HepG2 (cell line): ENCODE measurements around the gene TFB1M.

Experiments used
- CBX2 ChIP-seq, 2 experiments: fragments of 200-600 bp in 1 of 2; sonication (generic); formaldehyde crosslinking in 1 of 2; IDR thresholded peaks; 2 replicates each; pipeline versions ENCODE4 v1.7.0 to v1.8.1; 2018 to 2022; ENCODE audit warnings: low read depth in 2 of 2, low read length in 1 of 2, mild to moderate bottlenecking in 1 of 2, missing genetic modification reagents in 1 of 2
- MAFK ChIP-seq, 2 experiments: IDR thresholded peaks in 1 of 2; conservative IDR thresholded peaks in 1 of 2; 2 replicates each; pipeline ENCODE4 v1.6.1; 2011; ENCODE audit warnings: improper control_type of control experiment in 2 of 2, low read length in 2 of 2
- POLR2A ChIP-seq, 2 experiments: IDR thresholded peaks; 2 replicates each; pipeline ENCODE4 v1.6.1; 2011; ENCODE audit warnings: low read depth in 2 of 2, low read length in 2 of 2, mild to moderate bottlenecking in 1 of 2, moderate library complexity in 1 of 2; ENCODE audit not compliant: insufficient read depth in 1 of 2
- SMARCC2 ChIP-seq: fragments of 450-650 bp; IDR thresholded peaks from 2 replicates; pipeline ENCODE4 v1.6.1; 2017; ENCODE audit warnings: antibody characterized with exemption, mild to moderate bottlenecking
- SMC3 ChIP-seq: IDR thresholded peaks from 2 replicates; pipeline ENCODE4 v1.6.1; 2011; ENCODE audit warnings: low read length, improper control_type of control experiment
- ZC3H4 ChIP-seq: sonication (generic); formaldehyde crosslinking; IDR thresholded peaks from 2 replicates; pipeline ENCODE4 v1.4.0; 2020; ENCODE audit warnings: missing genetic modification reagents, borderline replicate concordance
- ZIK1 ChIP-seq: sonication (generic); formaldehyde crosslinking; IDR thresholded peaks from 2 replicates; pipeline ENCODE4 v1.5.0; 2020; ENCODE audit warnings: mild to moderate bottlenecking, low read depth, missing genetic modification reagents, borderline replicate concordance
- ZNF326 ChIP-seq: sonication (generic); formaldehyde crosslinking; IDR thresholded peaks from 2 replicates; pipeline ENCODE4 v1.4.0; 2020; ENCODE audit warnings: missing genetic modification reagents, borderline replicate concordance
- TF ChIP-seq, protein P1 (sequence below): sonication (generic); formaldehyde crosslinking; IDR thresholded peaks from 2 replicates; pipeline ENCODE4 v1.5.0; 2020; ENCODE audit warnings: mild to moderate bottlenecking, missing genetic modification reagents, moderate library complexity
- TF ChIP-seq, protein P2 (sequence below): sonication (generic); formaldehyde crosslinking; IDR thresholded peaks from 2 replicates; pipeline ENCODE4 v1.4.0; 2020; ENCODE audit warnings: missing genetic modification reagents
- TF ChIP-seq, protein P3 (sequence below): sonication (generic); formaldehyde crosslinking; IDR thresholded peaks from 2 replicates; pipeline ENCODE4 v1.4.0; 2020; ENCODE audit warnings: missing genetic modification reagents, borderline replicate concordance
- TF ChIP-seq, protein P4 (sequence below): IDR thresholded peaks from 2 replicates; pipeline ENCODE4 v1.6.1; 2012; ENCODE audit warnings: inconsistent platforms

DNA sequence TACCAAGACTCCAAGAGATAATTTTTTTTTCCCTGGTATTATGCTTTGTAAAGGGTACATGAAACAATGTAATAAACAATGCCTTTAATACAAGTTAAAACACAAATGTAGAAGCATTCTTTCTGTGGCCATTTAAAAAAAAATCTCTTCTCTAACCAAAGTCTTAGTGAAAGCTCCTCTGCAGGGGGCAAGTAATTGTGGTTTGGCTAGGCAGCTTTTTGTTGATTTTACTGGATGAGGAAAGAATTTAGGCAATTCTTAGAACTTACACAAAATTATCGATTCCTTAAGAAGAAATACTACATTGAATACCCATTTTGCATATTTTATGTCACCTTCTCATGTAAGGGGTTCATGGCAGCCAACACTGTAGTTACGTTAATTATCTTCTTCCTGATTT lies 12.4 kb downstream of the TFB1M start:
- TF ChIP-seq SMC3 = no peak
- TF ChIP-seq, protein P1, sequence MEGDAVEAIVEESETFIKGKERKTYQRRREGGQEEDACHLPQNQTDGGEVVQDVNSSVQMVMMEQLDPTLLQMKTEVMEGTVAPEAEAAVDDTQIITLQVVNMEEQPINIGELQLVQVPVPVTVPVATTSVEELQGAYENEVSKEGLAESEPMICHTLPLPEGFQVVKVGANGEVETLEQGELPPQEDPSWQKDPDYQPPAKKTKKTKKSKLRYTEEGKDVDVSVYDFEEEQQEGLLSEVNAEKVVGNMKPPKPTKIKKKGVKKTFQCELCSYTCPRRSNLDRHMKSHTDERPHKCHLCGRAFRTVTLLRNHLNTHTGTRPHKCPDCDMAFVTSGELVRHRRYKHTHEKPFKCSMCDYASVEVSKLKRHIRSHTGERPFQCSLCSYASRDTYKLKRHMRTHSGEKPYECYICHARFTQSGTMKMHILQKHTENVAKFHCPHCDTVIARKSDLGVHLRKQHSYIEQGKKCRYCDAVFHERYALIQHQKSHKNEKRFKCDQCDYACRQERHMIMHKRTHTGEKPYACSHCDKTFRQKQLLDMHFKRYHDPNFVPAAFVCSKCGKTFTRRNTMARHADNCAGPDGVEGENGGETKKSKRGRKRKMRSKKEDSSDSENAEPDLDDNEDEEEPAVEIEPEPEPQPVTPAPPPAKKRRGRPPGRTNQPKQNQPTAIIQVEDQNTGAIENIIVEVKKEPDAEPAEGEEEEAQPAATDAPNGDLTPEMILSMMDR (CRISPR knock-in tag) = no peak
- no peak for TF ChIP-seq ZNF326 (CRISPR knock-in tag)
- TF ChIP-seq CBX2 (IDR thresholded peaks at IDR 0.05; ENCODE audit: low read depth, low read length) = no peak
- TF ChIP-seq CBX2 (CRISPR knock-in tag; IDR thresholded peaks at IDR 0.05; ENCODE audit: low read depth) = no peak
- TF ChIP-seq ZC3H4 (CRISPR knock-in tag) = no peak
- TF ChIP-seq, protein P2, sequence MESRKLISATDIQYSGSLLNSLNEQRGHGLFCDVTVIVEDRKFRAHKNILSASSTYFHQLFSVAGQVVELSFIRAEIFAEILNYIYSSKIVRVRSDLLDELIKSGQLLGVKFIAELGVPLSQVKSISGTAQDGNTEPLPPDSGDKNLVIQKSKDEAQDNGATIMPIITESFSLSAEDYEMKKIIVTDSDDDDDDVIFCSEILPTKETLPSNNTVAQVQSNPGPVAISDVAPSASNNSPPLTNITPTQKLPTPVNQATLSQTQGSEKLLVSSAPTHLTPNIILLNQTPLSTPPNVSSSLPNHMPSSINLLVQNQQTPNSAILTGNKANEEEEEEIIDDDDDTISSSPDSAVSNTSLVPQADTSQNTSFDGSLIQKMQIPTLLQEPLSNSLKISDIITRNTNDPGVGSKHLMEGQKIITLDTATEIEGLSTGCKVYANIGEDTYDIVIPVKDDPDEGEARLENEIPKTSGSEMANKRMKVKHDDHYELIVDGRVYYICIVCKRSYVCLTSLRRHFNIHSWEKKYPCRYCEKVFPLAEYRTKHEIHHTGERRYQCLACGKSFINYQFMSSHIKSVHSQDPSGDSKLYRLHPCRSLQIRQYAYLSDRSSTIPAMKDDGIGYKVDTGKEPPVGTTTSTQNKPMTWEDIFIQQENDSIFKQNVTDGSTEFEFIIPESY (CRISPR knock-in tag) = no peak
- TF ChIP-seq, protein P3, sequence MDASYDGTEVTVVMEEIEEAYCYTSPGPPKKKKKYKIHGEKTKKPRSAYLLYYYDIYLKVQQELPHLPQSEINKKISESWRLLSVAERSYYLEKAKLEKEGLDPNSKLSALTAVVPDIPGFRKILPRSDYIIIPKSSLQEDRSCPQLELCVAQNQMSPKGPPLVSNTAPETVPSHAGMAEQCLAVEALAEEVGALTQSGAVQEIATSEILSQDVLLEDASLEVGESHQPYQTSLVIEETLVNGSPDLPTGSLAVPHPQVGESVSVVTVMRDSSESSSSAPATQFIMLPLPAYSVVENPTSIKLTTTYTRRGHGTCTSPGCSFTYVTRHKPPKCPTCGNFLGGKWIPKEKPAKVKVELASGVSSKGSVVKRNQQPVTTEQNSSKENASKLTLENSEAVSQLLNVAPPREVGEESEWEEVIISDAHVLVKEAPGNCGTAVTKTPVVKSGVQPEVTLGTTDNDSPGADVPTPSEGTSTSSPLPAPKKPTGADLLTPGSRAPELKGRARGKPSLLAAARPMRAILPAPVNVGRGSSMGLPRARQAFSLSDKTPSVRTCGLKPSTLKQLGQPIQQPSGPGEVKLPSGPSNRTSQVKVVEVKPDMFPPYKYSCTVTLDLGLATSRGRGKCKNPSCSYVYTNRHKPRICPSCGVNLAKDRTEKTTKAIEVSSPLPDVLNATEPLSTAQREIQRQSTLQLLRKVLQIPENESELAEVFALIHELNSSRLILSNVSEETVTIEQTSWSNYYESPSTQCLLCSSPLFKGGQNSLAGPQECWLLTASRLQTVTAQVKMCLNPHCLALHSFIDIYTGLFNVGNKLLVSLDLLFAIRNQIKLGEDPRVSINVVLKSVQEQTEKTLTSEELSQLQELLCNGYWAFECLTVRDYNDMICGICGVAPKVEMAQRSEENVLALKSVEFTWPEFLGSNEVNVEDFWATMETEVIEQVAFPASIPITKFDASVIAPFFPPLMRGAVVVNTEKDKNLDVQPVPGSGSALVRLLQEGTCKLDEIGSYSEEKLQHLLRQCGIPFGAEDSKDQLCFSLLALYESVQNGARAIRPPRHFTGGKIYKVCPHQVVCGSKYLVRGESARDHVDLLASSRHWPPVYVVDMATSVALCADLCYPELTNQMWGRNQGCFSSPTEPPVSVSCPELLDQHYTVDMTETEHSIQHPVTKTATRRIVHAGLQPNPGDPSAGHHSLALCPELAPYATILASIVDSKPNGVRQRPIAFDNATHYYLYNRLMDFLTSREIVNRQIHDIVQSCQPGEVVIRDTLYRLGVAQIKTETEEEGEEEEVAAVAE (CRISPR knock-in tag) = no peak
- no peak for TF ChIP-seq SMARCC2
- no peak for TF ChIP-seq ZIK1 (CRISPR knock-in tag)
- TF ChIP-seq MAFK (conservative IDR thresholded peaks at IDR 0.05 in 1 of 2, IDR thresholded peaks at IDR 0.05 in 1 of 2; ENCODE audit: low read length in 2 of 2) = no peak
- TF ChIP-seq POLR2A (IDR thresholded peaks at IDR 0.05; ENCODE audit: insufficient read depth in 1 of 2, low read depth in 2 of 2, low read length in 2 of 2) = no peak
- TF ChIP-seq, protein P4, sequence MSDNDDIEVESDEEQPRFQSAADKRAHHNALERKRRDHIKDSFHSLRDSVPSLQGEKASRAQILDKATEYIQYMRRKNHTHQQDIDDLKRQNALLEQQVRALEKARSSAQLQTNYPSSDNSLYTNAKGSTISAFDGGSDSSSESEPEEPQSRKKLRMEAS = no peak
